Adrenal gland (tissue), 5 donors: ENCODE results near the gene MYO5B.

Source experiments
- CTCF ChIP-seq, 6 experiments: fragments of 450-650 bp in 4 of 6; fragments of 200-600 bp in 2 of 6; sonication (generic) in 1 of 6; IDR thresholded peaks; 1 replicate in 5 of 6; 2 replicates in 1 of 6; pipeline versions ENCODE4 v1.5.1 to v1.8.0; 2016 to 2021; ENCODE audit warnings: antibody characterized with exemption in 6 of 6, mild to moderate bottlenecking in 2 of 6, moderate library complexity in 1 of 6
- POLR2A ChIP-seq, 2 donors: fragments of 450-650 bp; IDR thresholded peaks; one replicate each; pipeline ENCODE4 v1.6.1; 2017; ENCODE audit warnings: antibody characterized with exemption in 2 of 2, mild to moderate bottlenecking in 2 of 2, moderate library complexity in 1 of 2
- donor health status: DM: no; HTN: no; CAD: no.

- TF ChIP-seq CTCF (IDR thresholded peaks at IDR 0.05) (no peak), POLR2A (IDR thresholded peaks at IDR 0.05) (no peak)
Measured at GRCh38 chr18:49811151-49811938, 383.6 kb downstream of the MYO5B start.
